ENCODE results near the gene HEATR1.
"Not testable (repeated sequence)": the region's sequence is repeated elsewhere in the genome, so short reads cannot be mapped to it uniquely, and the experiment has no call there.

Gene HEATR1

DNA sequence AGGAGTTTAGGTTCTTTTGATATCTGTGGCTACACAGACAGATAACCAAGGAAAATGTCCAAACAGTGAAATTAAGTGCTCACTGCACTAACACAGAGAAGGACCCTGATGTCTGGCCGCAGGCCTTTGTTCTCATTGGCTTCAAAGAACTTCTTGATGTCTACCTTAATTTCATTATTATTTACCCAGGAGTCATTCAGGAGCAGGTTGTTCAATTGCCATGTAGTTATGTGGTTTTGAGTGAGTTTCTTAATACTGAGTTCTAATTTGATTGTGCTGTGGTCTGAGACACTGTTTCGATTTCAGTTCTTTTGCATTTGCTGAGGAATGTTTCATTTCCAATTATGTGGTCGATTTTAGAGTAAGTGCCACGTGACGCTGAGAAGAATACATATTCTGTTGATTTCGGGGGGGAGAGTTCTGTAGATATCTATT, 95.7 kb downstream of the HEATR1 start:
- 87 to 94% methylated on average over 6 of the region's 6 CpGs for WGBS, 2 experiments (ENCODE audit: insufficient coverage in 2 of 2)
- H3K27ac ChIP-seq (ENCODE audit: low read depth, low read length, severe bottlenecking): no peak overlapping the region
- H3K4me3 ChIP-seq (ENCODE audit: extremely low read depth, insufficient read depth, low read length, poor library complexity, severe bottlenecking): no peak overlapping the region
- H3K4me1 ChIP-seq (ENCODE audit: control insufficient read depth, insufficient read depth, low read length, poor library complexity, severe bottlenecking): peaks cover 2% of the 10 kb centered on the region
- H3K9me3 ChIP-seq (ENCODE audit: control insufficient read depth, low read length): no peaks in the 10 kb centered on the region
- H3K36me3 ChIP-seq (ENCODE audit: control insufficient read depth, insufficient read depth, low read length): no peaks in the 10 kb centered on the region

DNA sequence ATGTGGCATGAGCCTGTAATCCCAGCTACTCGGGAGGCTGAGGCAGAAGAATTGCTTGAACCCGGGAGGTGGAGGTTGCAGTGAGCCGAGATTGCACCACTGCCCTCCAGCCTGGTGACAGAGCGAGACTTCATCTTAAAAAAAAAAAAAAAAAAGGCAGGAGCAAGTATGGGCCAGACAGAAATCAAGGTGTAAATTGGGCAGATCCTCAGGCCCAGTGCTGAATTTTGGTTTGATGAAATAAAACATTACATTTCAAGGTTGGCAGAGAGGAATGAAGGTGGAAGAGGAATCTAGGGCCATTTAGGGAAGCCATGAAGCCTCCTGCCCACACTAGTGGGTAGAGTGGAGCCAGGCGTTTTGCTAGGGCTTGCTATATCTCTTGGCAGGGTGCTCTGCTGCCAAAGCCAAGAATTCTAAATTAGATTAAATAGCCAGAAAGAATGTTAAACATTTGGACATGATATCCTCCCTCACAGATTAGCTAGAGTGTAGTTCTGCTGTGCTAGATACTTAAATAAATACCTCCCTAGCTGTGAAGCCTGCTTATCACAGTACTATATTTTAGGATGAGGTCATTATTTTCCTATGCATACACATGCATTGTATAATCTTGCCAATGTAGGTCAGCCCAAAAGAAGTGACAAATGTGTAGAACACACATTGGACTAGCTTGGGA, 97.2 kb downstream of the HEATR1 start:
- Histone ChIP-seq H3K4me1 (ENCODE audit: control insufficient read depth, insufficient read depth, low read length, poor library complexity, severe bottlenecking) (peaks cover 2% of the 10 kb centered on the region), H3K27ac (ENCODE audit: low read depth, low read length, severe bottlenecking) (no peak overlapping the region), H3K36me3 (ENCODE audit: control insufficient read depth, insufficient read depth, low read length) (no peaks in the 10 kb centered on the region), H3K9me3 (ENCODE audit: control insufficient read depth, low read length) (no peaks in the 10 kb centered on the region), H3K4me3 (ENCODE audit: extremely low read depth, insufficient read depth, low read length, poor library complexity, severe bottlenecking) (no peak overlapping the region)
- WGBS, 2 experiments (ENCODE audit: insufficient coverage in 2 of 2): 95 to 100% methylated on average over 4 to 5 of the region's 5 CpGs

DNA sequence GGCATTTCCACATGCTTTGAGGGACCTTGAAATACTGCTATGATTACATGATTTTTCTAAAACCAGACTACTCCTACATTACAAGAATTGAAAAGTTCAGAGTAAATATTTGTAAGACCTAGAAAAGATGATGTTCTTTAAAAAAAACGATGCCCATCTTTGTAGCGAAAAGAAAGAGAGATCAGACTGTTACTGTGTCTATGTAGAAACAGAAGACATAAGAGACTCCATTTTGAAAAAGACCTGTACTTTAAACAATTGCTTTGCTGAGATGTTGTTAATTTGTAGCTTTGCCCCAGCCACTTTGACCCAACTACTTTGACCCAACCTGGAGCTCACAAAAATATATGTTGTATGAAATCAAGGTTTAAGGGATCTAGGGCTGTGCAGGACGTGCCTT, 100.0 kb downstream of the HEATR1 start:
- not testable (repeated sequence) for H3K27ac ChIP-seq (ENCODE audit: low read depth, low read length, severe bottlenecking); H3K9me3 ChIP-seq (ENCODE audit: control insufficient read depth, low read length); H3K4me3 ChIP-seq (ENCODE audit: extremely low read depth, insufficient read depth, low read length, poor library complexity, severe bottlenecking); H3K36me3 ChIP-seq (ENCODE audit: control insufficient read depth, insufficient read depth, low read length); H3K4me1 ChIP-seq (ENCODE audit: control insufficient read depth, insufficient read depth, low read length, poor library complexity, severe bottlenecking)
- WGBS, 2 experiments (ENCODE audit: insufficient coverage in 2 of 2): 90 to 100% methylated on average over 2 to 3 of the region's 3 CpGs

DNA sequence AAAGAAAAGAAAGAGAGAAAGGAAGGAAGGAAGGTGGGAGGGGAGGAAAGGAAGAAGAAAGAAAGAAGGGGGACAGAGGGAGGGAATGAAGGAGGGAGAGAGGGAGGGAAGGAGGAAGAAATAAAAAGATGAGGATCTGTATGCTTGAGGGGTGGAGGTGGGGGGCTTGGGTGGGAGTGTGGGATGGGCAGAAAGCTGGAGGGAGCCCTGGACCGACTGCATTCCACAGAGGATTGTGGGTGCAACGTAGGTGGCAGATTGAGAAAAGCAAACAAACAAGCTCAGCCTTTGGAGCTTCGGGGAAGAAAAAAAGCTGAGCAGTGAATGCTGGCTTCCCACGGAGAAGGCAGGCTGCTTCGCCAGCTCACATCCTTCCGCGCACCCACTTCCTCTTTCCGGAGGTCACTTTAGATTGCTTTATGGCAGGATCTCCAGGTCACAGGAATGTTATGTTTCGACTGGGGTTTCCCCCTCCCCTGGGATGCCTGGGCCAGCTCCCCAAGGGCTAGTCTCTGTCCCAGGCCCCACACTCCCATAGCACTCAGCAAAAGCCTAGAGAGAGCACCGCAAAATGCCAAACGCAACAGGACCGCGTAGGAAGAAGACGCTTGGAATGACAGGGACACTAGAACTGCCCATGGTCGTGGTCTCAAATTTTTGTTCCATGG, 101.2 kb downstream of the HEATR1 start:
- Histone ChIP-seq H3K27ac (ENCODE audit: low read depth, low read length, severe bottlenecking) (peak overlapping the region; percentile 80), H3K9me3 (ENCODE audit: control insufficient read depth, low read length) (no peaks in the 10 kb centered on the region), H3K4me3 (ENCODE audit: extremely low read depth, insufficient read depth, low read length, poor library complexity, severe bottlenecking) (no peak overlapping the region), H3K36me3 (ENCODE audit: control insufficient read depth, insufficient read depth, low read length) (no peaks in the 10 kb centered on the region), H3K4me1 (ENCODE audit: control insufficient read depth, insufficient read depth, low read length, poor library complexity, severe bottlenecking) (peaks cover 5% of the 10 kb centered on the region)
- WGBS, 2 experiments (ENCODE audit: insufficient coverage in 2 of 2): 24 to 30% methylated on average over 14 to 15 of the region's 15 CpGs

DNA sequence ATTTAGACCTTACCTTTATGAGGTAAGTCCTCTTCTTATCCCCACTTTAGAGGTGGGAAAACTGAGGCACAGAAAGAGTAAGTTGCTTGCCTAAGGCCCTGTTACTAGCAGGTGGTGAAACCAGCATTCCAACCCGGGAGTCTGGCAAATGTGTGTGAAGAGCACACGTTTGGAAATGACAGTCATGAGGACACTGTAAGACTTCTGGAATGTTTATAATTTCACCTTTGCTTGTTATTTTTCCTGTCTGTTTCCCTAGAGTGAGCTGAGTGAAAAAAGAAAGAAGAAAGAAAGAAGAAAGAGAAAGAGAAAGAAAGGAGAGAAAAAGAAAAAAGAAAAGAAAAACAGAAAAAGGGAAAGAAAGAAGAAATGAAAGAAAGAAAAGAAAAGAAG, 101.7 kb downstream of the HEATR1 start:
- no peaks in the 10 kb centered on the region for H3K36me3 ChIP-seq (ENCODE audit: control insufficient read depth, insufficient read depth, low read length)
- no peak overlapping the region for H3K4me3 ChIP-seq (ENCODE audit: extremely low read depth, insufficient read depth, low read length, poor library complexity, severe bottlenecking)
- peaks cover 5% of the 10 kb centered on the region for H3K4me1 ChIP-seq (ENCODE audit: control insufficient read depth, insufficient read depth, low read length, poor library complexity, severe bottlenecking)
- peak overlapping the region; percentile 80 for H3K27ac ChIP-seq (ENCODE audit: low read depth, low read length, severe bottlenecking)
- WGBS, 2 experiments (ENCODE audit: insufficient coverage in 2 of 2): 58% methylated on average over 2 of the region's 2 CpGs; no CpG with 5 or more reads in 1 of the 2 experiments
- H3K9me3 ChIP-seq (ENCODE audit: control insufficient read depth, low read length): no peaks in the 10 kb centered on the region

DNA sequence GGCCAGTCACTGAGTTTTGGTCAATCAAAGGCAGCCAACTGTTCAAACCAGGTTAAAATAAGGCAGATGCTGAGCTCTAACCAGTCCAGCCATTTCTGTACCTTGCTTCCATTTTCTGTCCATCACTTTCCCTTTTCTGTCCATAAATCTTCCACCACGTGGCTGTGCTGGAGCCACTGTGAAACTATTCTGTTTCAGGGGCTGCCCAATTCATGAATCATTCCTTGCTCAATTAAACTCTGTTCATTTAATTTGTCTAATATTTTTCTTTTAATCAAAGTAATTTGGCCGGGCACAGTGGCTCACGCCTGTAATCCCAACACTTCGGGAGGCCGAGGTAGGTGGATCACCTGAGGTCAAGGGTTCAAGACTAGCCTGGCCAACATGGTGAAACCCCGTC, 103.2 kb downstream of the HEATR1 start:
- H3K4me1 ChIP-seq (ENCODE audit: control insufficient read depth, insufficient read depth, low read length, poor library complexity, severe bottlenecking): peaks cover 5% of the 10 kb centered on the region
- no peak overlapping the region for H3K27ac ChIP-seq (ENCODE audit: low read depth, low read length, severe bottlenecking)
- no peaks in the 10 kb centered on the region for H3K9me3 ChIP-seq (ENCODE audit: control insufficient read depth, low read length)
- WGBS, 2 experiments (ENCODE audit: insufficient coverage in 2 of 2): 90 to 100% methylated on average over 1 to 5 of the region's 6 CpGs
- H3K4me3 ChIP-seq (ENCODE audit: extremely low read depth, insufficient read depth, low read length, poor library complexity, severe bottlenecking): no peak overlapping the region
- no peaks in the 10 kb centered on the region for H3K36me3 ChIP-seq (ENCODE audit: control insufficient read depth, insufficient read depth, low read length)
